Measurements from ENCODE around the gene CHN2. TPM values are rescaled to one million over a fixed set of nuclear protein-coding genes. Genes with fewer than 3 reads are reported as not detected.

CHN2 gene
- total and polyA plus RNA-seq, 3 experiments from 2014 or later, result 4.1 to 30.4 (median 5.3) TPM

DNA sequence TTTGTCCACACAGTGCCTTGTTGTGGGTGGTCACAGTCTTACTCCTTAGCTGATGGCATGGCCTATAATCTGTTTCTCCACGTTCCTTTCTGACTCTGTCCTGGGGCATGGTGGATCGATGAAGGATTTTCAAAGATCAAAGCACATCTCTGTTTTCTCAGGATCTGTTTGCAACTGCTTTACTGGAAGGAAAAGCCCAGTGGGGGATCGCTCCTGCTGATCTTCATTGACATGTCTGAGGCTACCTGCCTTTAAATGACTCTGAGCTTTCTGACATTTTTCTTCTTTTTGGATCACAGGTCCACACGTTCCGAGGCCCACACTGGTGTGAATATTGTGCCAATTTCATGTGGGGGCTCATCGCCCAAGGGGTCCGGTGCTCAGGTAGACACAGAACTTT, 301.1 kb downstream of the CHN2 start:
- Mint-ChIP-seq H3K9me3 (no peaks in the 10 kb centered on the region), H3K36me3 (peaks cover 8 to 37% (median 8%) of the 10 kb centered on the region in 3 donors), H3K4me3 (no peak overlapping the region), H3K27me3 (no peaks in the 10 kb centered on the region), H3K27ac (no peak overlapping the region), H3K4me1 (no peaks in the 10 kb centered on the region)
- POLR2A ChIA-PET, result no interaction called here
- Histone ChIP-seq H3K4me3 (ENCODE audit: low read length) (no peak overlapping the region), H3K9me3 (ENCODE audit: low read length) (no peaks in the 10 kb centered on the region), H3K27me3 (ENCODE audit: insufficient read depth, low read length, poor library complexity, severe bottlenecking) (no peaks in the 10 kb centered on the region), H3K36me3 (ENCODE audit: insufficient read depth, low read length) (no peaks in the 10 kb centered on the region), H3K27ac (ENCODE audit: low read depth, low read length) (no peak overlapping the region), H3K4me1 (ENCODE audit: insufficient read depth, low read length) (no peaks in the 10 kb centered on the region)
- CTCF ChIA-PET, result interaction anchor here (0.5 to 1.1 kb wide), 2 partner anchors 12 to 14 kb away, joined by 3 read pairs; no protein-coding TSS in a partner anchor
- DNase-seq, result no peak

GRCh38 chr7:29496355-29497020, 301.9 kb downstream of the CHN2 start:
- no peaks in the 10 kb centered on the region for H3K4me1 Mint-ChIP-seq
- Histone ChIP-seq H3K27me3 (ENCODE audit: insufficient read depth, low read length, poor library complexity, severe bottlenecking) (no peaks in the 10 kb centered on the region), H3K36me3 (ENCODE audit: insufficient read depth, low read length) (no peaks in the 10 kb centered on the region), H3K27ac (ENCODE audit: low read depth, low read length) (no peak overlapping the region), H3K4me3 (ENCODE audit: low read length) (no peak overlapping the region), H3K4me1 (ENCODE audit: insufficient read depth, low read length) (no peaks in the 10 kb centered on the region), H3K9me3 (ENCODE audit: low read length) (no peaks in the 10 kb centered on the region)
- no peaks in the 10 kb centered on the region for H3K9me3 Mint-ChIP-seq
- H3K27me3 Mint-ChIP-seq, result no peaks in the 10 kb centered on the region
- H3K36me3 Mint-ChIP-seq, result peaks cover 8 to 44% (median 12%) of the 10 kb centered on the region in 3 donors
- no peak for DNase-seq
- CTCF ChIA-PET, result no interaction called here
- H3K4me3 Mint-ChIP-seq, result no peak overlapping the region
- POLR2A ChIA-PET, result no interaction called here
- H3K27ac Mint-ChIP-seq, result no peak overlapping the region

- H3K27me3 ChIP-seq (ENCODE audit: insufficient read depth, low read length, poor library complexity, severe bottlenecking), result no peaks in the 10 kb centered on the region
- H3K4me1 Mint-ChIP-seq, result no peaks in the 10 kb centered on the region
- POLR2A ChIA-PET, result no interaction called here
- no peak overlapping the region for H3K4me3 Mint-ChIP-seq
- CTCF ChIA-PET, result no interaction called here
- H3K9me3 Mint-ChIP-seq, result no peaks in the 10 kb centered on the region
- no peaks in the 10 kb centered on the region for H3K9me3 ChIP-seq (ENCODE audit: low read length)
- DNase-seq, result no peak
- no peaks in the 10 kb centered on the region for H3K36me3 ChIP-seq (ENCODE audit: insufficient read depth, low read length)
- H3K27me3 Mint-ChIP-seq, result no peaks in the 10 kb centered on the region
- no peak overlapping the region for H3K27ac Mint-ChIP-seq
- no peak overlapping the region for H3K27ac ChIP-seq (ENCODE audit: low read depth, low read length)
- peaks cover 19 to 77% (median 28%) of the 10 kb centered on the region in 3 donors for H3K36me3 Mint-ChIP-seq
- no peak overlapping the region for H3K4me3 ChIP-seq (ENCODE audit: low read length)
- no peaks in the 10 kb centered on the region for H3K4me1 ChIP-seq (ENCODE audit: insufficient read depth, low read length)
Observed at GRCh38 chr7:29499932-29500331, 305.4 kb downstream of the CHN2 start.

GRCh38 chr7:29500719-29501118, 306.1 kb downstream of the CHN2 start:
- no peak overlapping the region for H3K27ac ChIP-seq (ENCODE audit: low read depth, low read length)
- Mint-ChIP-seq H3K4me1 (no peaks in the 10 kb centered on the region), H3K9me3 (no peaks in the 10 kb centered on the region), H3K27ac (no peak overlapping the region), H3K4me3 (no peak overlapping the region), H3K36me3 (peaks cover 23 to 79% (median 33%) of the 10 kb centered on the region in 3 donors), H3K27me3 (no peaks in the 10 kb centered on the region)
- no peaks in the 10 kb centered on the region for H3K4me1 ChIP-seq (ENCODE audit: insufficient read depth, low read length)
- ChIA-PET POLR2A (no interaction called here), CTCF (no interaction called here)
- no peaks in the 10 kb centered on the region for H3K36me3 ChIP-seq (ENCODE audit: insufficient read depth, low read length)
- no peaks in the 10 kb centered on the region for H3K27me3 ChIP-seq (ENCODE audit: insufficient read depth, low read length, poor library complexity, severe bottlenecking)
- no peak for DNase-seq
- no peak overlapping the region for H3K4me3 ChIP-seq (ENCODE audit: low read length)
- H3K9me3 ChIP-seq (ENCODE audit: low read length), result no peaks in the 10 kb centered on the region

GRCh38 chr7:29502133-29502532, 307.6 kb downstream of the CHN2 start:
- POLR2A ChIA-PET, result no interaction called here
- no peaks in the 10 kb centered on the region for H3K36me3 ChIP-seq (ENCODE audit: insufficient read depth, low read length)
- H3K27me3 ChIP-seq (ENCODE audit: insufficient read depth, low read length, poor library complexity, severe bottlenecking), result no peaks in the 10 kb centered on the region
- H3K4me3 Mint-ChIP-seq, result no peak overlapping the region
- no peaks in the 10 kb centered on the region for H3K4me1 Mint-ChIP-seq
- H3K4me1 ChIP-seq (ENCODE audit: insufficient read depth, low read length), result no peaks in the 10 kb centered on the region
- H3K9me3 Mint-ChIP-seq, result no peaks in the 10 kb centered on the region
- no peak overlapping the region for H3K27ac Mint-ChIP-seq
- H3K27me3 Mint-ChIP-seq, result no peaks in the 10 kb centered on the region
- H3K9me3 ChIP-seq (ENCODE audit: low read length), result no peaks in the 10 kb centered on the region
- H3K36me3 Mint-ChIP-seq, result peaks cover 20 to 78% (median 34%) of the 10 kb centered on the region in 3 donors
- no peak overlapping the region for H3K27ac ChIP-seq (ENCODE audit: low read depth, low read length)
- H3K4me3 ChIP-seq (ENCODE audit: low read length), result no peak overlapping the region
- CTCF ChIA-PET, result no interaction called here
- no peak for DNase-seq

- no peaks in the 10 kb centered on the region for H3K9me3 ChIP-seq (ENCODE audit: low read length)
- H3K4me3 Mint-ChIP-seq, result no peak overlapping the region
- H3K27ac Mint-ChIP-seq, result no peak overlapping the region
- peaks cover 27 to 84% (median 39%) of the 10 kb centered on the region in 3 donors for H3K36me3 Mint-ChIP-seq
- no peaks in the 10 kb centered on the region for H3K9me3 Mint-ChIP-seq
- peaks cover 3 to 5% (median 3%) of the 10 kb centered on the region in 3 donors for H3K4me1 Mint-ChIP-seq
- no peak for DNase-seq
- no peak overlapping the region for H3K4me3 ChIP-seq (ENCODE audit: low read length)
- no peak overlapping the region for H3K27ac ChIP-seq (ENCODE audit: low read depth, low read length)
- CTCF ChIA-PET, result no interaction called here
- no peaks in the 10 kb centered on the region for H3K27me3 ChIP-seq (ENCODE audit: insufficient read depth, low read length, poor library complexity, severe bottlenecking)
- POLR2A ChIA-PET, result no interaction called here
- no peaks in the 10 kb centered on the region for H3K27me3 Mint-ChIP-seq
- no peaks in the 10 kb centered on the region for H3K36me3 ChIP-seq (ENCODE audit: insufficient read depth, low read length)
- H3K4me1 ChIP-seq (ENCODE audit: insufficient read depth, low read length), result no peaks in the 10 kb centered on the region
Observed at GRCh38 chr7:29505931-29506330, 311.4 kb downstream of the CHN2 start.

GRCh38 chr7:29508608-29509007, 314.0 kb downstream of the CHN2 start:
- Histone ChIP-seq H3K36me3 (ENCODE audit: insufficient read depth, low read length) (no peaks in the 10 kb centered on the region), H3K27me3 (ENCODE audit: insufficient read depth, low read length, poor library complexity, severe bottlenecking) (no peaks in the 10 kb centered on the region), H3K4me3 (ENCODE audit: low read length) (no peak overlapping the region), H3K4me1 (ENCODE audit: insufficient read depth, low read length) (no peaks in the 10 kb centered on the region), H3K27ac (ENCODE audit: low read depth, low read length) (no peak overlapping the region), H3K9me3 (ENCODE audit: low read length) (no peaks in the 10 kb centered on the region)
- CTCF ChIA-PET, result interaction anchor here (1.3 kb wide), 1 partner anchor 8 kb away, joined by 3 read pairs; no protein-coding TSS in a partner anchor
- H3K27me3 Mint-ChIP-seq, result no peaks in the 10 kb centered on the region
- H3K4me1 Mint-ChIP-seq, result peaks cover 6 to 10% (median 9%) of the 10 kb centered on the region in 3 donors
- peaks cover 29 to 82% (median 45%) of the 10 kb centered on the region in 3 donors for H3K36me3 Mint-ChIP-seq
- no peak overlapping the region for H3K27ac Mint-ChIP-seq
- H3K9me3 Mint-ChIP-seq, result no peaks in the 10 kb centered on the region
- DNase-seq, result no peak
- no peak overlapping the region for H3K4me3 Mint-ChIP-seq
- POLR2A ChIA-PET, result no interaction called here

DNA sequence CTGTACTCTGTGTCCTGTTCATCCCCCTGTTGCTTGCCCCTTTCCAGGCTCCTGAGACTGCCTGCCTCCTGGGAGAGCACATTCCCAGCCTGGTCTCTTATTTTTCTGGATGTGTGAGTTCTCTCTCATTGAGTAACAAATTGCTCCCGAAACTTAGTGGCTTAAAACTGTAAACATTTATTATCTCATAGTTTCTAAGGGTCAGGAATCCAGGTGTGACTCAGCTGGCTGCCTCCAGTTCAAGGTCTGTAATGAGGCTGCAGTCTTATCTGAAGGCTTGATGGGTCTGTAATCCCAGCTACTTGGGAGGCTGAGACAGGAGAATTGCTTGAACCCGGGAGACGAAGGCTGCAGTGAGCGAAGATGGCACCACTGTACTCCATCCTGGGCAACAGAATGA, 315.5 kb downstream of the CHN2 start:
- H3K36me3 Mint-ChIP-seq, result peaks cover 29 to 76% (median 35%) of the 10 kb centered on the region in 3 donors
- ChIA-PET POLR2A (no interaction called here), CTCF (no interaction called here)
- H3K9me3 ChIP-seq (ENCODE audit: low read length), result no peaks in the 10 kb centered on the region
- H3K4me3 ChIP-seq (ENCODE audit: low read length), result no peak overlapping the region
- H3K27me3 ChIP-seq (ENCODE audit: insufficient read depth, low read length, poor library complexity, severe bottlenecking), result no peaks in the 10 kb centered on the region
- H3K36me3 ChIP-seq (ENCODE audit: insufficient read depth, low read length), result no peaks in the 10 kb centered on the region
- H3K27ac ChIP-seq (ENCODE audit: low read depth, low read length), result no peak overlapping the region
- no peaks in the 10 kb centered on the region for H3K4me1 ChIP-seq (ENCODE audit: insufficient read depth, low read length)
- peaks cover 6 to 10% (median 9%) of the 10 kb centered on the region in 3 donors for H3K4me1 Mint-ChIP-seq
- H3K9me3 Mint-ChIP-seq, result no peaks in the 10 kb centered on the region
- H3K4me3 Mint-ChIP-seq, result no peak overlapping the region
- DNase-seq, result no peak
- peak overlapping the region in 1 of 8 donors; percentile 20 for H3K27ac Mint-ChIP-seq
- H3K27me3 Mint-ChIP-seq, result no peaks in the 10 kb centered on the region

Measured in CD8-positive, alpha-beta memory T cell (primary cell).